GM04504 (cell line): ENCODE data around the gene ALG5.
A peak's percentile ranks its signal among the peaks of the same experiment; 100 is the strongest.

Source experiments
- DNase-seq: peaks from one replicate; pipeline ENCODE4 v3.0.0-alpha.2; 2012; ENCODE audit warnings: low read depth

ALG5 gene

GRCh38 chr13:36979361-36980050, 19.6 kb downstream of the ALG5 start:
- no peak for DNase-seq

- DNase-seq, result no peak
Measured at GRCh38 chr13:36975172-36975571, 24.0 kb downstream of the ALG5 start.

- no peak for DNase-seq
Measured at GRCh38 chr13:36973621-36974295, 25.4 kb downstream of the ALG5 start.

- DNase-seq, result no peak
Measured at GRCh38 chr13:36973009-36973408, 26.1 kb downstream of the ALG5 start.

- DNase-seq, result no peak
Measured at GRCh38 chr13:36966404-36966803, 32.7 kb downstream of the ALG5 start.

GRCh38 chr13:36965767-36966166, 33.4 kb downstream of the ALG5 start:
- peak; percentile 42 for DNase-seq

- DNase-seq, result no peak
Measured at GRCh38 chr13:36959456-36960116, 39.6 kb downstream of the ALG5 start.

- no peak for DNase-seq
Measured at GRCh38 chr13:36954542-36954941, 44.6 kb downstream of the ALG5 start.

GRCh38 chr13:36950920-36951319, 48.2 kb downstream of the ALG5 start:
- DNase-seq, result no peak

GRCh38 chr13:36950330-36950729, 48.8 kb downstream of the ALG5 start:
- no peak for DNase-seq

- DNase-seq, result no peak
Measured at GRCh38 chr13:36945078-36945477, 54.1 kb downstream of the ALG5 start.

- no peak for DNase-seq
Measured at GRCh38 chr13:36925603-36926002, 73.5 kb downstream of the ALG5 start.

- no peak for DNase-seq
Measured at GRCh38 chr13:36924001-36924400, 75.1 kb downstream of the ALG5 start.

- DNase-seq, result no peak
Measured at GRCh38 chr13:36921631-36922301, 77.4 kb downstream of the ALG5 start.

- DNase-seq, result no peak
Measured at GRCh38 chr13:36920616-36921185, 78.4 kb downstream of the ALG5 start.

- DNase-seq, result peak; percentile 18
Measured at GRCh38 chr13:36919833-36920615, 79.1 kb downstream of the ALG5 start, which contains the start of gene SMAD9. SMAD9 (minus strand) TSS chr13:36920238; CDS start chr13:36879689, 40,549 bp downstream.

- peak; percentile 4 for DNase-seq
Measured at GRCh38 chr13:36919171-36919832, 79.8 kb downstream of the ALG5 start.

GRCh38 chr13:36918246-36919131, 80.7 kb downstream of the ALG5 start:
- DNase-seq, result peak; percentile 5

- no peak for DNase-seq
Measured at GRCh38 chr13:36917311-36917710, 81.8 kb downstream of the ALG5 start.
